Amniotic stem cell (primary cell): ENCODE data around the gene TMEM11.

Experiments used
- DNase-seq: peaks from one replicate; lab custom pipeline; 2025; lab: John Stamatoyannopoulos, UW

TMEM11 gene

GRCh38 chr17:21161498-21162393 lies 52.2 kb downstream of the TMEM11 start:
- DNase-seq = no peak

GRCh38 chr17:21160401-21160800 lies 53.6 kb downstream of the TMEM11 start:
- DNase-seq = no peak

GRCh38 chr17:21157586-21158370 lies 56.2 kb downstream of the TMEM11 start:
- no peak for DNase-seq

GRCh38 chr17:21152731-21153130 lies 61.2 kb downstream of the TMEM11 start:
- DNase-seq = no peak

GRCh38 chr17:21149621-21150020 lies 64.3 kb downstream of the TMEM11 start:
- DNase-seq = no peak
